GM19467 (cell line): ENCODE measurements around the gene SYNGR4.
A peak's percentile ranks its signal among the peaks of the same experiment; 100 is the strongest.

Experiments used
- ATAC-seq: cut with Tn5 transposase; IDR thresholded peaks from one replicate; pipeline ENCODE4 v1.9.1; 2021; ENCODE audit warnings: mild to moderate bottlenecking, moderate library complexity; ENCODE audit not compliant: unreplicated experiment

The SYNGR4 gene

GRCh38 chr19:48395499-48395898, 31.3 kb downstream of the SYNGR4 start:
- ATAC-seq: no peak

GRCh38 chr19:48396016-48396823, 32.1 kb downstream of the SYNGR4 start:
- no peak for ATAC-seq

- ATAC-seq: no peak
Observed at GRCh38 chr19:48396824-48397176, 32.6 kb downstream of the SYNGR4 start.

- ATAC-seq: no peak
Observed at GRCh38 chr19:48397263-48398101, 33.3 kb downstream of the SYNGR4 start.

GRCh38 chr19:48398102-48398374, 33.9 kb downstream of the SYNGR4 start:
- ATAC-seq: no peak

DNA sequence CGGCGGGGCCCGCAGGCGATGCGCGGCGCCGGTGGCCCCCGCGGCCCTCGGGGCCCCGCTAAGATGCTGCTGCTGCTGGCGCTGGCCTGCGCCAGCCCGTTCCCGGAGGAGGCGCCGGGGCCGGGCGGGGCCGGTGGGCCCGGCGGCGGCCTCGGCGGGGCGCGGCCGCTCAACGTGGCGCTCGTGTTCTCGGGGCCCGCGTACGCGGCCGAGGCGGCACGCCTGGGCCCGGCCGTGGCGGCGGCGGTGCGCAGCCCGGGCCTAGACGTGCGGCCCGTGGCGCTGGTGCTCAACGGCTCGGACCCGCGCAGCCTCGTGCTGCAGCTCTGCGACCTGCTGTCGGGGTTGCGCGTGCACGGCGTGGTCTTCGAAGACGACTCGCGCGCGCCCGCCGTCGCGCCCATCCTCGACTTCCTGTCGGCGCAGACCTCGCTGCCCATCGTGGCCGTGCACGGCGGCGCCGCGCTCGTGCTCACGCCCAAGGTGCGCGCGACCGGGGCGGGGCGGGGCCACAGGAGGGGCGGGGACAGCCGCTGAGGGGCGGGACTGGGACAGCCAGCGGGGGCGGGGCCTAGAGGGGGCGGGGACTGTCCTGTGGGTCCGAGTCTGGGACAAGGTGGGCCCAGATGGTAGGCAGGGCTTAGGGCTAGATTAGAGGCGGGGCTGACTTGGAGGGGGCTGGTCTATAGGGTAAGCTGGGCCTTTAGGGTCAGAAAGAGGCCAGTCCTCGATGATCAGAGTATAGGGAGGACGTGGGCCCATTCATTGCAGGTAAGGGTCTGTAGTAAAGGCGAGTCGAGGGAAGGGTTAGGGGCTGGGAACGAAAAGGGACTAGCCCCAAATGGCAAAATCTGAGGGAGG, 34.4 kb downstream of the SYNGR4 start:
- no peak for ATAC-seq

DNA sequence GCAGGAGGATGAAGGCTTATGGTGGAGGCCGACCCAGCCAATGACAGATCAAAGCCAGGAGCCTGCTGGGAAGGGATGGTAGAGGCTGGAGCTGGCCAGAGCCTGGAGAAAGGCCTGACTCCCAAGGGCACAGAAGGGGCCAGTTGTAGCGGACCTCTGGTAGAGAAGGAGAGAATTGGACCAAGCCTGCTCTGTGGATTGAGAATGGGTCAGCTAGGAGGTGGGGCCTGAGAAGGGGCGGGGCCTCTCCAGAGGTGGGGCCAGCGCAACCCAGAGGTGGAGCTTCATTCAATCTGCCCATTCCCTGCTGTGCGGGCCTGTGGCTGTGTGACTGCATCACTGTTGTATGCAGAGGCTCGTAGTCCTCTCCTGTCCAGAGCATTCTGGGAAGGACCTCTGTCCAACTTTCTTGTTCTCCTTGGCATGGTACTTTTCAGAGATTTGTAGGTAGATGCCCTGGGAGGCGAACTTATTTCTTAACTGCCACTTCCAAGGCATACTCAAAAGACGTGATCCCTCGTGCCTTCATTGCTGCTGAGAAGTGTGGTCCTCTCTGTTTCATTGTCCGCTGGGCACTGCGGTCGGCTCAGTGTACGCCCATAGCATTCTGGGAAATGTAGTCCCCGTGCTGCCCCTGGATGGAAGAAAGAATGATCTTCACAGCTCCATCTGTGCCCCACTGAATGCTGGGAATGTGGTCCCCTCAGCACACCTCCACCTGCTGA, 36.0 kb downstream of the SYNGR4 start:
- no peak for ATAC-seq

DNA sequence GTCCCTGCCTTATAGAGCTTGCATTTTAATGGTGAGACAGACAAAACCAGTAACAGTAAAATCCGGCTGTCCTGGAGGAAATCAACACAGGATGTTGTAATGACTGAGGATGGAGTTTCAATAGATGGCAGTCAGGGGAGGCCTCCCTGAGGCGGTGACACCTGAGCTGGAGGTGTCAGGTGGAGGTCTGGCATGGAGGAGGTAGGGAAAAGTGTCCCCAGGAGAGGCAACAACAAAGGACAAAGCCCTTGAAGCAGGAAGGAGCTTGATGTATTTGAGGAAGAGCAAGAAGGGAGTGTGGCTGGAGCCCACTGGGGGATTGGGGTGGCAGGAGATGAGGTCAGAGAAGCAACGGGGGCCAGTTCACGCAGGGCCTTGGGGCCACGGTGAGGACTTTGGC, 37.1 kb downstream of the SYNGR4 start:
- no peak for ATAC-seq

DNA sequence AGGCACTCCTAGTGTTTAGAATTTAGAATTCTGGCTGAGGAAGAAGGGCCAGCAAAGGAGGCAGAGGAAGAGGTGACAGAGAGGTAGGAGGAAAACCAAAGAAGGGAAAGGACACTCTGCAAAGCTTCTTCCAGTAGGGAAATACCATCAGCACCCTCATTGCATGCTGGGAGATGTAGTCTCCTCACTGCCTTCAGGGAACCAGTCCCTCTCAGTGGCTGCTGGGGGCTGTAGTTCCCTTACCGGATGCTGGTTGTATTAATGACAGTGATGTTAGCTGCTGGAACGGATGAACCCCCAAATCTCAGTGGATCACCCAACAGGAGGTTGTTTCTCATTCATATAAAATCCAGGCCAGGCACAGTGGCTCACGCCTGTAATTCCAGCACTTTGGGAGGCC, 39.4 kb downstream of the SYNGR4 start:
- ATAC-seq: no peak

GRCh38 chr19:48405010-48405659, 41.0 kb downstream of the SYNGR4 start:
- ATAC-seq: no peak

- ATAC-seq: no peak
Observed at GRCh38 chr19:48405850-48406249, 41.7 kb downstream of the SYNGR4 start.

GRCh38 chr19:48413879-48414587, 49.9 kb downstream of the SYNGR4 start:
- no peak for ATAC-seq

DNA sequence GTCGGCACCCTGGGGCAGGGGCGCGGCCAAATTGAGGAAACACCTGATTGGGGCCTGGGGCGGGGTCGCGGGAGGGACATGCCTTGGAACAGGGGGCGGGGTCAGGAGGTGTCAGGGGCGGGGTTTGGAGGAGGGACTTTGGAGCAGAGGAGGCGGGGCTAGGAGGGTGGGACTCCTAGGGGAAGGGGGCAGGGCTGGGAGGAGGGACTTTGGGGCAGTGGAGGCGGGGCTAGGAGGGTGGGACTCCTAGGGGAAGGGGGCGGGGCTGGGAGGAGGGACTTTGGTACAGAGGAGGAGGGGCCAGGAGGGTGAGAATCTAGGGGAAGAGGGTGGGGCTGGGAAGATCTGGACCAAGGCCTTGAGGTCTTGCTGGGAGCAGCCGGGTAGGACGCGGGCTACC, 51.2 kb downstream of the SYNGR4 start:
- ATAC-seq: no peak

GRCh38 chr19:48415806-48416221, 51.6 kb downstream of the SYNGR4 start:
- no peak for ATAC-seq

GRCh38 chr19:48417421-48417820, 53.3 kb downstream of the SYNGR4 start:
- ATAC-seq: no peak

DNA sequence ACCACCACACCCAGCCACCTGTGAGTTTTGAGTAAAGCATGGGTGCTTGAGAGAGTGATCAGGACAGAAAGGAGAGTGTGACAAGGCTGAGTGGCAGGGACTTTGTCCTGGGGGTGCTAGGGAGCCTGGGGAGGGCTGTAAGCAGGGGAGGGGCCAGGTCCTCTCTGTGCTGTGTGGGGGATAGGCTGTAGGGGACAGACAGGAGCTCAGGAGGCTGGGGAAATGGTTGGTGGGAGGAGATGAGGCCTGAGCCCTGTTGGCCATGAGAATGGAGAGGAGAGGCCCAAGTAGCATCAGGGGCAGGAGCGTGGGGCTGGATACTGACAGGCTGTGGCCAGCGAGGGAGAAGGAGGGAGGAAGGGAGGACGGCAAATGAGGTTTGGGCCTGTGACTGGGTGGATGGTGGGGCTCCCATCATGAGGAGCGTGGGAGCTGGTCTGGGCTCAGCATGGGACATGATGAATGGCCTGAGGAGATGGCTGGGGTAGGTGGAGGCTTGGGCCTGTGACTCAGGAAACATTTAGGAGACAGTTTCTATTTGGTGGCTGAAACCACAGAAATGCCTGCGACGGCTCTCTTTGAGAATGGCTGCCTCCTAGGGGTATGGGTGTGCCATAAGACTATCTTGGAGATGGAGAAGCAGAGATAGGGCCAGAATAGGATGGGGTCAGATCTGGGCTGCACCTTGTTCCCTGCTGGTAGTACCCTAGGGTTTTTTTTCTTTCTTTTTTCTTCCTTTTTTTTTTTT, 54.3 kb downstream of the SYNGR4 start:
- no peak for ATAC-seq

DNA sequence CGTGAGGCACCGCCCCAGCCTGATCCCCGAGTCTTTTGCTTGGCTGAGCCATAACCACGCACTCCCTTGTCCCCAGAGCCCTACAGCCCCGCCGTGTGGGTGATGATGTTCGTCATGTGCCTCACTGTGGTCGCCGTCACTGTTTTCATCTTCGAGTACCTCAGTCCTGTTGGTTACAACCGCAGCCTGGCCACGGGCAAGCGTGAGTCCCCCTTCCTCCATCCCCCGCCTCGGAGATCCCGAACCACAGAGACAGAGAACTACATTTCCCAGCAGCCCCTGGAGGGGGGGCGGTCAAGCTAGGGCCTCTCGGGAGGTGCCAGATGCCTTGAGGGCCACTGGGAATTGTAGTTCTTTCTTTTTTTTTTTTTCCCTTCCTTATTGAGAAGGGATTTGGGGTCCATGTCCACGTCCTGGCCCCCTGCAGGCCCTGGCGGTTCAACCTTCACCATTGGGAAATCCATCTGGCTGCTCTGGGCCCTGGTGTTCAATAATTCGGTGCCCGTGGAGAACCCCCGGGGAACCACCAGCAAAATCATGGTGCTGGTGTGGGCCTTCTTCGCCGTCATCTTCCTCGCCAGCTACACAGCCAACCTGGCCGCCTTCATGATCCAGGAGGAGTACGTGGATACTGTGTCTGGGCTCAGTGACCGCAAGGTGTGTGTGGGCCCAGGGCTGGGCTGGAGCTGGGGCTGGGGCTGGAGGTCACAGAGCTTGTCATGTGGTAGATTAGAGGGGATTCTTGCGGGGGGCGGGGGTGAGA, 55.2 kb downstream of the SYNGR4 start:
- peak; percentile 61 for ATAC-seq

DNA sequence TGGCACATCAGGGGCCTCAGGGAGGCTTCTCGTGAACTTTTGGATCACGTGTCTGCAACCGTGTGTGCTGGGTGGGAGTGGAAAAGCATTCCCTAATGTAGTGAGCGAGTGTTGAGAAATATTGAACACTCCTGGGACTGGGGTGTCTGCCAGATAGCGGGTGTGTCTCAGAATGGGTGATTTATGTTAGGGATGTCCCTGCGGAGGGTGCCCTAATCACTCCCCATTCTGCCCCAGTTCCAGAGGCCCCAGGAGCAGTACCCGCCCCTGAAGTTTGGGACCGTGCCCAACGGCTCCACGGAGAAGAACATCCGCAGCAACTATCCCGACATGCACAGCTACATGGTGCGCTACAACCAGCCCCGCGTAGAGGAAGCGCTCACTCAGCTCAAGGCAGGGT, 57.4 kb downstream of the SYNGR4 start:
- ATAC-seq: no peak
